GM12878 (cell line): ENCODE measurements around the gene ANP32E. TPM values are rescaled to one million over a fixed set of nuclear protein-coding genes. Genes with fewer than 3 reads are reported as not detected.

Experiments used
- ATAC-seq: fragments of 200-7000 bp; cut with Tn5 transposase; 3 replicates; pipeline ENCODE4 v1.9.1; 2020; ENCODE audit warnings: mild to moderate bottlenecking, moderate library complexity
- BruUV-seq: library from RNA; stranded (reverse); fragments of 400-500 nt; replicated peaks from 2 replicates; lab custom pipeline; 2021; lab: Mats Ljungman, UMichigan
- CTCF ChIA-PET: fragments of 300-600 bp; sonication (Branson Sonifier 250); formaldehyde crosslinking; extraction: SDS; loops from one replicate; lab custom pipeline; 2021; ENCODE audit warnings: inconsistent platforms; lab: Yijun Ruan, JAX
- POLR2A ChIA-PET: fragments of 350-600 bp; formaldehyde crosslinking; extraction: SDS; loops from one replicate; lab custom pipeline; 2021; ENCODE audit warnings: inconsistent platforms; lab: Charles Lee
- RAD21 ChIA-PET: fragments of 300-600 bp; sonication (Branson Sonifier 250); formaldehyde crosslinking; loops from one replicate; lab custom pipeline; 2023; ENCODE audit warnings: antibody characterized with exemption; ENCODE audit not compliant: unreplicated experiment; lab: Charles Lee
- SMC1A ChIA-PET: fragments of 300-600 bp; sonication (Branson Sonifier 250); formaldehyde crosslinking; loops from one replicate; lab custom pipeline; 2023; ENCODE audit not compliant: unreplicated experiment, uncharacterized antibody; lab: Charles Lee
- DNase-seq: peaks from one replicate; pipeline ENCODE4 v3.0.0-alpha.2; 2011; ENCODE audit warnings: low read depth, low spot score
- FAIRE-seq: peaks from 3 replicates; lab custom pipeline; 2011; peaks lifted over from hg19 to GRCh38; lab: Jason Lieb, UNC
- H2AFZ ChIP-seq: 2 replicates; pipeline ENCODE4 v1.6.0; 2011; ENCODE audit warnings: low read depth, low read length, control low read depth; ENCODE audit not compliant: control insufficient read depth
- H3K27ac ChIP-seq: 2 replicates; pipeline ENCODE4 v1.5.1; 2011; ENCODE audit warnings: control low read depth; ENCODE audit not compliant: control insufficient read depth, insufficient read depth
- H3K27me3 ChIP-seq, 2 experiments: replicated peaks in 1 of 2; 2 replicates each; pipeline versions ENCODE4 v1.6.0 to v1.6.1; 2011; ENCODE audit warnings: low read length in 1 of 2; ENCODE audit not compliant: control insufficient read depth in 2 of 2, insufficient read depth in 2 of 2
- H3K36me3 ChIP-seq, 2 experiments: 2 replicates each; pipeline ENCODE4 v1.5.1; 2011; ENCODE audit warnings: low read length in 1 of 2; ENCODE audit not compliant: control insufficient read depth in 2 of 2, insufficient read depth in 2 of 2
- H3K4me1 ChIP-seq: 2 replicates; pipeline ENCODE4 v1.6.1; 2011; ENCODE audit warnings: mild to moderate bottlenecking, low read length, moderate library complexity, mixed read lengths; ENCODE audit not compliant: control insufficient read depth, insufficient read depth
- H3K4me2 ChIP-seq: 2 replicates; pipeline ENCODE4 v1.6.0; 2011; ENCODE audit warnings: control low read depth; ENCODE audit not compliant: control insufficient read depth, insufficient read depth
- H3K4me3 ChIP-seq: fragments of 200-600 bp; sonication (generic); 2 replicates; pipeline ENCODE4 v1.5.1; 2016
- H3K79me2 ChIP-seq: 2 replicates; pipeline ENCODE4 v1.6.0; 2011; ENCODE audit warnings: low read length; ENCODE audit not compliant: control insufficient read depth, insufficient read depth
- H3K9ac ChIP-seq: 2 replicates; pipeline ENCODE4 v1.8.0; 2011; ENCODE audit warnings: low read length, control low read depth, mixed read lengths; ENCODE audit not compliant: control insufficient read depth, insufficient read depth
- H3K9me3 ChIP-seq: replicated peaks from 3 replicates; pipeline ENCODE4 v1.5.1; 2011; ENCODE audit warnings: mild to moderate bottlenecking, low read length; ENCODE audit not compliant: control insufficient read depth, insufficient read depth
- H4K20me1 ChIP-seq: 2 replicates; pipeline ENCODE4 v1.6.0; 2011; ENCODE audit not compliant: control insufficient read depth, insufficient read depth
- CBX3 ChIP-seq: fragments of 200-600 bp; sonication (generic); IDR thresholded peaks from 2 replicates; pipeline ENCODE4 v1.6.1; 2016; ENCODE audit warnings: low read depth, borderline replicate concordance
- CBX5 ChIP-seq: sonication (generic); IDR thresholded peaks from 2 replicates; pipeline ENCODE4 v1.6.1; 2016; ENCODE audit warnings: low read depth, moderate library complexity, mild to moderate bottlenecking, inconsistent platforms
- EGR1 ChIP-seq, 2 experiments: IDR thresholded peaks; 1 replicate in 1 of 2; 2 replicates in 1 of 2; pipeline ENCODE4 v1.6.1; 2011 to 2012; ENCODE audit warnings: low read depth in 2 of 2, low read length in 2 of 2, borderline replicate concordance in 1 of 2, mild to moderate bottlenecking in 1 of 2, moderate library complexity in 1 of 2
- EZH2 ChIP-seq: IDR thresholded peaks from 2 replicates; pipeline ENCODE4 v1.6.1; 2012; ENCODE audit warnings: low read depth, mild to moderate bottlenecking, control low read depth, inconsistent platforms, low read length, borderline replicate concordance; ENCODE audit not compliant: control insufficient read depth
- FOXM1 ChIP-seq: IDR thresholded peaks from 2 replicates; pipeline ENCODE4 v1.6.1; 2012; ENCODE audit warnings: low read depth, mild to moderate bottlenecking, inconsistent platforms, low read length, moderate library complexity
- JUNB ChIP-seq: IDR thresholded peaks from 2 replicates; pipeline ENCODE4 v1.6.1; 2016; ENCODE audit warnings: antibody characterized with exemption, mild to moderate bottlenecking
- KAT2A ChIP-seq: conservative IDR thresholded peaks from 2 replicates; pipeline ENCODE4 v1.6.1; 2011; ENCODE audit warnings: low read depth, low read length; ENCODE audit not compliant: control insufficient read depth
- KLF5 ChIP-seq: fragments of 450-650 bp; IDR thresholded peaks from 2 replicates; pipeline ENCODE4 v1.6.1; 2014; ENCODE audit warnings: mild to moderate bottlenecking; ENCODE audit not compliant: partially characterized antibody
- LARP7 ChIP-seq: fragments of 450-650 bp; IDR thresholded peaks from 2 replicates; pipeline ENCODE4 v1.6.1; 2017; ENCODE audit warnings: mild to moderate bottlenecking
- MTA3 ChIP-seq: IDR thresholded peaks from 2 replicates; pipeline ENCODE4 v1.6.1; 2012; ENCODE audit warnings: low read length, inconsistent platforms, borderline replicate concordance
- POLR2AphosphoS5 ChIP-seq: IDR thresholded peaks from 2 replicates; pipeline ENCODE4 v1.6.1; 2011; ENCODE audit warnings: mild to moderate bottlenecking, low read length, inconsistent platforms
- RCOR1 ChIP-seq: conservative IDR thresholded peaks from 2 replicates; pipeline ENCODE4 v1.6.1; 2012; ENCODE audit warnings: low read depth, low read length, improper control_type of control experiment
- SRF ChIP-seq, 2 experiments: IDR thresholded peaks; 2 replicates each; pipeline ENCODE4 v1.6.1; 2011; ENCODE audit warnings: low read depth in 2 of 2, low read length in 2 of 2, mild to moderate bottlenecking in 1 of 2, moderate library complexity in 1 of 2
- SUPT20H ChIP-seq: IDR thresholded peaks from 2 replicates; pipeline ENCODE4 v1.6.1; 2011; ENCODE audit warnings: low read depth, mild to moderate bottlenecking, low read length, moderate library complexity, borderline replicate concordance; ENCODE audit not compliant: control insufficient read depth
- ZBTB11 ChIP-seq: fragments of 450-650 bp; formaldehyde crosslinking; IDR thresholded peaks from 2 replicates; pipeline ENCODE4 v1.5.0; 2022; ENCODE audit warnings: mild to moderate bottlenecking, missing genetic modification characterization
- ZNF384 ChIP-seq: IDR thresholded peaks from 2 replicates; pipeline ENCODE4 v1.6.1; 2012; ENCODE audit warnings: low read depth, mild to moderate bottlenecking, low read length, improper control_type of control experiment, borderline replicate concordance
- ZNF687 ChIP-seq: fragments of 450-650 bp; IDR thresholded peaks from 2 replicates; pipeline ENCODE4 v1.6.1; 2017; ENCODE audit warnings: mild to moderate bottlenecking, moderate library complexity
- ZSCAN29 ChIP-seq: fragments of 450-650 bp; IDR thresholded peaks from 2 replicates; pipeline ENCODE4 v1.6.1; 2017; ENCODE audit warnings: mild to moderate bottlenecking, moderate library complexity
- WGBS: methylation state at CpG from one replicate; pipeline ENCODE4 v1.1.6; 2016; ENCODE audit warnings: low lambda C conversion rate; ENCODE audit not compliant: insufficient replicate concordance, insufficient coverage; ENCODE audit errors: missing lambda C conversion rate; 5-methylcytosine and 5-hydroxymethylcytosine counted together
- in situ Hi-C: fragments of 300-500 bp; cut with MboI; formaldehyde crosslinking; loops from 9 replicates; pipeline ENCODE4 v1.14.3; 2018; ENCODE audit warnings: mixed read lengths
- intact Hi-C: fragments of 100-400 bp; cut with micrococcal nuclease; formaldehyde crosslinking; loops from one replicate; pipeline ENCODE4 v1.14.2; 2022; ENCODE audit not compliant: unreplicated experiment
- polyA plus RNA-seq, 11 experiments: library from polyadenylated mRNA; depleted of rRNA in 4 of 11; unstranded in 6 of 11; stranded (reverse) in 5 of 11; fragments of >200 nt; fragmentation: Nextera tagmentation in 4 of 11; fragmentation: Illumina TruSeq in 1 of 11; extraction: Ambion mirVana in 4 of 11; extraction: Trizol in 1 of 11; gene quantifications; 1 replicate in 1 of 11; 2 replicates in 10 of 11; pipeline versions ENCODE4 v1.2.1 to v1.2.3, GENCODE V29; 2011 to 2016; ENCODE audit warnings: inconsistent platforms in 2 of 11, missing spikeins in 2 of 11, low read depth in 1 of 11
- total RNA-seq, 4 experiments: library from RNA; depleted of rRNA in 3 of 4; stranded (reverse); fragments of >200 nt in 3 of 4; fragmentation: Illumina TruSeq in 1 of 4; extraction: Trizol in 1 of 4; gene quantifications; 2 replicates each; pipeline versions ENCODE4 v1.2.1 to v1.2.3, GENCODE V29; 2013 to 2021

ANP32E gene
- total and polyA plus RNA-seq, 10 of the 15 experiments (the other 5 are each of a cell fraction or from before 2014, with no cell fraction given) = 59.2 to 250 (median 121) TPM

DNA sequence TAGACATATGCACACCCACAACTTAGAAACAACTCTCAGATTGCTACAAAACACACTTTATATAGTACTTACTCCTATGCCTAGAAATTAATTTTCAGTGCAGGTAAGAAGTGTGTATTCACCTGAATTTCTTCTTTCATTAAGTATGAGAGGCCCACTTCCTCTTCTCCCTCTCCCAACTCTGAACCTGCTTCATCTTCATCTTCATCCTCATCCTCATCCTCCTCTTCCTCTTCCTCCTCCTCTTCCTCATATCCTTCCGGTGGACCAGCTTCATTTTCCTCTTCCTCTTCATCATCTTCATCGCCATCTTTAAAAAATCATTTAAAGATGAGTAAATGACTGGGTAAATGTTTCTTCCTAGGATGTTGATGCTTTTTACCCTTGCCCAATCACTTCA is 9.4 kb downstream of the ANP32E start:
- Histone ChIP-seq H3K4me2 (no peak overlapping the region), H3K27me3 (no peaks in the 10 kb centered on the region), H3K27ac (no peak overlapping the region; the same call in 1 of the 2 replicates), H2AFZ (no peak overlapping the region), H3K79me2 (peaks cover 14% of the 10 kb centered on the region), H4K20me1 (no peaks in the 10 kb centered on the region), H3K36me3 (peaks cover 7 to 39% of the 10 kb centered on the region in 2 experiments), H3K4me1 (no peaks in the 10 kb centered on the region; the same call in 1 of the 2 replicates), H3K4me3 (no peak overlapping the region), H3K9me3 (no peaks in the 10 kb centered on the region), H3K9ac (no peak overlapping the region)
- ATAC-seq (no peak), DNase-seq (no peak), FAIRE-seq (peak; percentile 35)
- in situ Hi-C loops (no loop called here), intact Hi-C loops (no loop called here)
- TF ChIP-seq SRF (IDR thresholded peaks at IDR 0.05; ENCODE audit: low read depth in 2 of 2, low read length in 2 of 2) = no peak
- TF ChIP-seq KAT2A = no peak
- no peak for TF ChIP-seq MTA3
- no peak for TF ChIP-seq KLF5
- no peak for TF ChIP-seq LARP7
- TF ChIP-seq SUPT20H = no peak
- TF ChIP-seq EZH2 = no peak
- no peak for TF ChIP-seq CBX5
- TF ChIP-seq CBX3 = no peak
- TF ChIP-seq FOXM1 = no peak
- TF ChIP-seq ZBTB11 (CRISPR knock-in tag) = no peak
- TF ChIP-seq EGR1 (IDR thresholded peaks at IDR 0.05; ENCODE audit: borderline replicate concordance in 1 of 2, low read depth in 2 of 2, low read length in 2 of 2) = no peak
- TF ChIP-seq ZNF687 = no peak
- no peak for TF ChIP-seq JUNB
- TF ChIP-seq POLR2AphosphoS5 = no peak
- no peak for TF ChIP-seq ZNF384
- no peak for TF ChIP-seq RCOR1
- TF ChIP-seq ZSCAN29 = no peak
- TSS peak; percentile 27 for BruUV-seq
- ChIA-PET POLR2A (interaction anchor here (0.6 kb wide), 1 partner anchor 302 kb away, joined by 4 read pairs; no protein-coding TSS in a partner anchor), RAD21 (interaction anchor here (1.2 kb wide), 1 partner anchor 153 kb away, joined by 4 read pairs; no protein-coding TSS in a partner anchor), CTCF (interaction anchor here (0.6 to 1.0 kb wide), 3 partner anchors 55 to 154 kb away, joined by 3 read pairs; no protein-coding TSS in a partner anchor), SMC1A (interaction anchor here (0.6 kb wide), 2 partner anchors 18 to 293 kb away, joined by 3 to 4 read pairs; no protein-coding TSS in a partner anchor)
- 68% methylated on average over 2 of the region's 2 CpGs for WGBS
